AG04449 (cell line): ENCODE results near the gene RALBP1.

Experiments used
- CTCF ChIA-PET: fragments of 350-600 bp; formaldehyde crosslinking; extraction: SDS; loops from one replicate; lab custom pipeline; 2021; ENCODE audit warnings: antibody characterized with exemption; lab: Yijun Ruan, JAX
- POLR2A ChIA-PET: fragments of 400-600, 350-600 bp; formaldehyde crosslinking; extraction: SDS; loops from one replicate; lab custom pipeline; 2020; ENCODE audit warnings: antibody characterized with exemption, inconsistent platforms; lab: Yijun Ruan, JAX
- DNase-seq: peaks from one replicate; pipeline ENCODE4 v3.0.0-alpha.2; 2010; ENCODE audit warnings: low read depth, low spot score
- H3K4me3 ChIP-seq: 2 replicates; pipeline ENCODE4 v1.5.1; 2011; ENCODE audit warnings: low read depth, mild to moderate bottlenecking, control low read depth, low read length
- CTCF ChIP-seq: IDR thresholded peaks from one replicate; pipeline ENCODE4 v1.5.1; 2011; ENCODE audit warnings: mild to moderate bottlenecking, moderate library complexity, low read length, control low read depth, inconsistent platforms; ENCODE audit not compliant: insufficient read depth; ENCODE audit errors: missing control alignments

The RALBP1 gene

GRCh38 chr18:9495465-9495864 lies 20.2 kb downstream of the RALBP1 start:
- ChIA-PET POLR2A (no interaction called here), CTCF (interaction anchor here (1.1 kb wide), 1 partner anchor 21 kb away, joined by 4 read pairs; no protein-coding TSS in a partner anchor)
- H3K4me3 ChIP-seq = no peak overlapping the region
- DNase-seq = no peak
- TF ChIP-seq CTCF = no peak

- TF ChIP-seq CTCF = no peak
- ChIA-PET POLR2A (no interaction called here), CTCF (interaction anchor here (1.1 kb wide), 1 partner anchor 21 kb away, joined by 4 read pairs; no protein-coding TSS in a partner anchor)
- DNase-seq = no peak
- H3K4me3 ChIP-seq = no peak overlapping the region
These were observed 20.8 kb downstream of the RALBP1 start for GRCh38 chr18:9495916-9496705.

GRCh38 chr18:9506046-9506792 lies 30.9 kb downstream of the RALBP1 start:
- ChIA-PET POLR2A (no interaction called here), CTCF (interaction anchor here (0.9 to 2.1 kb wide), 2 partner anchors 10 to 261 kb away, joined by 3 to 18 read pairs; no protein-coding TSS in a partner anchor)
- no peak for DNase-seq

GRCh38 chr18:9507565-9508088 lies 32.3 kb downstream of the RALBP1 start:
- POLR2A ChIA-PET = no interaction called here
- no peak for DNase-seq
- no peak overlapping the region for H3K4me3 ChIP-seq
- CTCF ChIA-PET = interaction anchor here (0.9 to 2.1 kb wide), 2 partner anchors 9 to 263 kb away, joined by 3 to 18 read pairs; no protein-coding TSS in a partner anchor
- no peak for TF ChIP-seq CTCF

More at GRCh38 chr18:9506046-9506792, 30.9 kb downstream of the RALBP1 start:
- no peak for TF ChIP-seq CTCF
- no peak overlapping the region for H3K4me3 ChIP-seq

GRCh38 chr18:9508446-9509025 lies 33.2 kb downstream of the RALBP1 start:
- ChIA-PET POLR2A (no interaction called here), CTCF (interaction anchor here (1.3 kb wide), 1 partner anchor 9 kb away, joined by 8 read pairs; no protein-coding TSS in a partner anchor)

More at GRCh38 chr18:9508446-9509025, 33.2 kb downstream of the RALBP1 start:
- H3K4me3 ChIP-seq = no peak overlapping the region
- no peak for TF ChIP-seq CTCF
- DNase-seq = no peak
